ENCODE data around the gene RNF149. TPM values are rescaled to one million over a fixed set of nuclear protein-coding genes. Genes with fewer than 3 reads are reported as not detected.
A peak's percentile ranks its signal among the peaks of the same experiment; 100 is the strongest.
"Not testable (repeated sequence)": the region's sequence is repeated elsewhere in the genome, so short reads cannot be mapped to it uniquely, and the experiment has no call there.

RNF149 gene
- total RNA-seq, 6 experiments from 2014 or later: 24.6 to 33.4 (median 26.0) TPM

DNA sequence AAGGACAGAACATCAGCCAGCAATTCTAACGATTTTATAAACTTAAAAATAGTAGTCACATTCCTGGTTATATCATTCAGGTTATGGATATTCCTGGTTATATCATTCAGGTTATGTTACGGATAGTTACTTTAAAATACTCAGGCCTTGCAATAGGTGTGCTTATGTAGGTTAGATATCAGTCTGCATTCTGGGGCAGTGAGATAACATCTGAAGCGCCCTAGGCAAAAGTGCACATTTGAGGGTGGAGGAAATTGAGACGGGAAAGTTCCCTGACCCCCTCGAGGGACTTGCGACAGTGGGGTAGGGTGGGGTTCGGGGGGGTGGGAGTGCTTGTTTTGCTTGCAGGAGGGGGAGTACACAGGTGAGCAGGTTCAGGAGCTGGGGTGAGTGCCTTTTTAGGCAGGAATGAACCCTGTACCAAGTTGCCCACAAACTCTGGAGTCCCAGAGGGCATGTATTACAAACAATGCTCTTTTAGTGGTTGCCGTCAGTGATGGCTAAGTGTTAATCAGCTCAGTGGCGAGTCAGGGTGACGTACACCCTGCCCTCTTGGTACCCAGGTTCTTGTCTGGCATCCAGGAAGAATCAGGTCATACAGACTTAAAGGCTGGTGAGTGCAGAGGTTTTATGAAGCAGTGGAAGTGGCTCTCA is 47.0 kb upstream of the RNF149 start:
- Mint-ChIP-seq H3K27ac (no peak overlapping the region), H3K4me3 (no peak overlapping the region), H3K9me3 (no peaks in the 10 kb centered on the region), H3K36me3 (ENCODE audit: low read depth) (no peaks in the 10 kb centered on the region), H3K4me1 (ENCODE audit: low read depth) (peaks cover 24% of the 10 kb centered on the region), H3K27me3 (ENCODE audit: insufficient read depth) (peaks cover 2% of the 10 kb centered on the region; the same call in 1 of the 2 replicates)
- no peak for DNase-seq
- TF ChIP-seq, protein P1, sequence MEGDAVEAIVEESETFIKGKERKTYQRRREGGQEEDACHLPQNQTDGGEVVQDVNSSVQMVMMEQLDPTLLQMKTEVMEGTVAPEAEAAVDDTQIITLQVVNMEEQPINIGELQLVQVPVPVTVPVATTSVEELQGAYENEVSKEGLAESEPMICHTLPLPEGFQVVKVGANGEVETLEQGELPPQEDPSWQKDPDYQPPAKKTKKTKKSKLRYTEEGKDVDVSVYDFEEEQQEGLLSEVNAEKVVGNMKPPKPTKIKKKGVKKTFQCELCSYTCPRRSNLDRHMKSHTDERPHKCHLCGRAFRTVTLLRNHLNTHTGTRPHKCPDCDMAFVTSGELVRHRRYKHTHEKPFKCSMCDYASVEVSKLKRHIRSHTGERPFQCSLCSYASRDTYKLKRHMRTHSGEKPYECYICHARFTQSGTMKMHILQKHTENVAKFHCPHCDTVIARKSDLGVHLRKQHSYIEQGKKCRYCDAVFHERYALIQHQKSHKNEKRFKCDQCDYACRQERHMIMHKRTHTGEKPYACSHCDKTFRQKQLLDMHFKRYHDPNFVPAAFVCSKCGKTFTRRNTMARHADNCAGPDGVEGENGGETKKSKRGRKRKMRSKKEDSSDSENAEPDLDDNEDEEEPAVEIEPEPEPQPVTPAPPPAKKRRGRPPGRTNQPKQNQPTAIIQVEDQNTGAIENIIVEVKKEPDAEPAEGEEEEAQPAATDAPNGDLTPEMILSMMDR (IDR thresholded peaks at IDR 0.05): no peak

DNA sequence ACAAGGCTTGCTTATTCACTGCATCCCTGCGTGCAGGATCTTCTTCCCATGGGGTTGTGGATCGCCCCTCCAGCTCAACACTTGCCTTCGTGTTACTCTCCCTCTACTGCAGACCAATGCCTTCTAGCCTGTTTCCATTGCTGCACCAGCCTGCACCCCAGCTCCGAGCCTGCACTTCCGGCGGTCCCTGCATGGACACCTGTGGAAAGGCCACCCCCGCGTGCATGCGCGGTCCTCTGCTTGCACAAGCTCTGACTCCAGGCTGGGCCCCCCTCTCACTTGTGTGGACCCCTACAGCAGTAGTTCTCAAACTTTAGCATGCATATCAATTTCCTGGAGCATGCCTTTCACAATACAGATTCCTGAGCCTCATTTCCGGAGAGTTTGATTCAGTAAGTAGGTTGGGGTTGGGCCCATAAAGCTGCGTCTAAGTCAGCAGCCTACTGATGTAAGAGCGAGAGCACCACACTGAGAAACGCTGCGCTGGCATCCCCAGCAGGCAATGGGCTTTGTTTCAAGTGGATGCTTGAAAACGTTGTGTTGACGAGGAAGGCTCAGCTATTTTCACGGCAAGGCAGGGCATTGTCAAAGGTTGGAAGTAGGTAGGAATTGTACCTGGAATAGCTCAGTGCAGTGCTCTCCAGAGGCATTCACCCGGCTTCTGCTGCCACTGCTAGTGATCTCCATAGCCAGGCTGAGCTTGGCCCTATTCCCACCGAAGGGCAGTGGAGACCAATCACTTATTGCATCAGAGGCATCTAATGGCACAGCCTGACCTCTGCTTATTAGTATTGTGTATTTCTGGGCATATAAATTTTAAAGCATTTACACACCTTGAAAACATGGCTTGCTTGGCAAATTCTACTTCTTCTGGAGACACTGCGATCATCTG is 46.2 kb upstream of the RNF149 start:
- Mint-ChIP-seq H3K4me1 (ENCODE audit: low read depth) (peaks cover 17% of the 10 kb centered on the region), H3K36me3 (ENCODE audit: low read depth) (no peaks in the 10 kb centered on the region), H3K4me3 (no peak overlapping the region), H3K9me3 (no peaks in the 10 kb centered on the region), H3K27ac (no peak overlapping the region), H3K27me3 (ENCODE audit: insufficient read depth) (peaks cover 2% of the 10 kb centered on the region; the same call in 1 of the 2 replicates)
- TF ChIP-seq, protein P1 (IDR thresholded peaks at IDR 0.05): no peak
- no peak for DNase-seq

DNA sequence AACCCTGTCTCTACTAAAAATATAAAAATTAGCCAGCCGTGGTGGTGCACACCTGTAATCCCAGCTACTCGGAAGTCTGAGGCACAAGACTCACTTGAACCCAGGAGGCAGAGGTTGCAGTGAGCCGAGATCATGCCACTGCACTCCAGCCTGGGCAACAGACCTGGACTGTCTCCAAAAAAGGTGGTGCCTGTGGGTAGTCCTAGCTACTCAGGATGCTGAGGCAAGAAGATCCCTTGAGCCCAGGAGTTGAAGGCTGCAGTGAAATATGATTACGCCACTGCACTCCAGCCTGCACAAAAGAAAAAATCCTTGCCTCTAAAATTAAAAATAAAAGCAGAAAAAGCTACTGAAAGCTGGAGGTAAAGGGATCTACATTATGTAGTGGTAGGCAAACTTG is 44.1 kb upstream of the RNF149 start:
- not testable (repeated sequence) for H3K4me3 Mint-ChIP-seq; DNase-seq; H3K27me3 Mint-ChIP-seq (ENCODE audit: insufficient read depth); H3K36me3 Mint-ChIP-seq (ENCODE audit: low read depth); H3K27ac Mint-ChIP-seq; H3K9me3 Mint-ChIP-seq
- peaks cover 17% of the 10 kb centered on the region for H3K4me1 Mint-ChIP-seq (ENCODE audit: low read depth)

DNA sequence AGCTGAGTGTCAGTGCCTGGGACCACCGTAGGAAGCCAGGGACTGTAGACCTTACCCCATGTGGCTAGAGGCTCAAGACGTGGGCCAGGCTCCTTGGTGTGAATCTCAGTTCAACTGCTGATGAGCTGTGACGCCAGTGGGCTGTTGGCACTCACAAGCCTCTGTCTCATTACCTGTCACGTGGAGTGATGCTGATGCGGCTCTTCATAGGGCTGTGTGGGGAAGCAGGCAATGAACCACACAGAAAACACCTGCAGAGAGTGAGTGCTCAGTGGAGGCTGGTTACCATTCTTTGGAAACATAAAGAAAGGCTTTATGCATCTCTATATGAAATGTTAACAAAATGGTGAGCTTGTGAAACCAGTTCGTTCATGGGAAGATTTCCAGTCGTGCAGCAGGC is 42.7 kb upstream of the RNF149 start:
- H3K4me1 Mint-ChIP-seq (ENCODE audit: low read depth): peaks cover 4% of the 10 kb centered on the region
- H3K4me3 Mint-ChIP-seq: no peak overlapping the region
- TF ChIP-seq, protein P1 (IDR thresholded peaks at IDR 0.05): no peak
- H3K27ac Mint-ChIP-seq: no peak overlapping the region
- H3K9me3 Mint-ChIP-seq: no peaks in the 10 kb centered on the region
- no peak for DNase-seq
- peaks cover 2% of the 10 kb centered on the region; the same call in 1 of the 2 replicates for H3K27me3 Mint-ChIP-seq (ENCODE audit: insufficient read depth)
- no peaks in the 10 kb centered on the region for H3K36me3 Mint-ChIP-seq (ENCODE audit: low read depth)

DNA sequence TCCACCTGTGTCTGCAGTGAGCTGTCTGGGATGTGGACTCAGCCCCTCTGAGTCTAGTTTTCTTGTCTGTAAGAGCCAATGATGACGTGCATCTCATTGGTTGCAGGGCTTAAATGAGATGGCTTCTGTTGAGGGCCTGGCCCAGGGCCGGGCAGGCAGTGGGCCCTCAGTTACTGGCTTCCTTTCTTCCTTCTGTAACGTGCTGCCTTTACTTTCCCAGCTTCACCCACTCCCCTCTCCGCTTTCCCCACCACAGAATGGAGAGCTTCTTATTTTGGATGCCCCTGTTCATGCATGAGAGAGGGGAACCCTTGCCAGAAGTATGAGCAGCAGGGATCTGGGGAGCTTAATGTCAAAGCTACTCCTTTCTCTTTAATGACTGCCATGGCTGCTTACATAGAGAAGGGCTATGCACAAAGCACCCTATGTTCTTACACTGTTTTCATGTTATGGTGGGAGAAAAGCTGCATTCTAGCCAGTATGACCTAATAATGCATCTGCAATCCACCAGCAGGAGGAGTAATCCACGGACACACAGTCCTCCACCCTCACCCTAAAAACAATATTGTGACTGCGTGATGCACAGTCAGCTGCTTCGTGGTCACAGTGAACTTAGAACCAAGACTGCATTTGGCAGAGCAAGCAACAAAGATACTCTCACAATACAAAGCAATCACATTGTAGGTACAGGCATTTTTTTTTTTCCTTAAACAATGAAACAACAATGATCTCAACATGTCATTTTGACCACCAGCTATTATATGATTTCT is 41.6 kb upstream of the RNF149 start:
- H3K4me3 Mint-ChIP-seq: no peak overlapping the region
- peak; percentile 21 for DNase-seq
- no peak overlapping the region for H3K27ac Mint-ChIP-seq
- H3K9me3 Mint-ChIP-seq: no peaks in the 10 kb centered on the region
- peaks cover 2% of the 10 kb centered on the region; the same call in 1 of the 2 replicates for H3K27me3 Mint-ChIP-seq (ENCODE audit: insufficient read depth)
- TF ChIP-seq, protein P1 (IDR thresholded peaks at IDR 0.05): peak; percentile 70
- H3K36me3 Mint-ChIP-seq (ENCODE audit: low read depth): no peaks in the 10 kb centered on the region
- no peaks in the 10 kb centered on the region for H3K4me1 Mint-ChIP-seq (ENCODE audit: low read depth)

All from HFFc6 (cell line).